ENCODE measurements around the gene HES4. TPM values are rescaled to one million over a fixed set of nuclear protein-coding genes. Genes with fewer than 3 reads are reported as not detected.
A peak's percentile ranks its signal among the peaks of the same experiment; 100 is the strongest.
"Not testable (repeated sequence)": the region's sequence is repeated elsewhere in the genome, so short reads cannot be mapped to it uniquely, and the experiment has no call there.

Gene HES4
- total RNA-seq, 2 experiments from 2014 or later, result 1.7 to 2.0 TPM

DNA sequence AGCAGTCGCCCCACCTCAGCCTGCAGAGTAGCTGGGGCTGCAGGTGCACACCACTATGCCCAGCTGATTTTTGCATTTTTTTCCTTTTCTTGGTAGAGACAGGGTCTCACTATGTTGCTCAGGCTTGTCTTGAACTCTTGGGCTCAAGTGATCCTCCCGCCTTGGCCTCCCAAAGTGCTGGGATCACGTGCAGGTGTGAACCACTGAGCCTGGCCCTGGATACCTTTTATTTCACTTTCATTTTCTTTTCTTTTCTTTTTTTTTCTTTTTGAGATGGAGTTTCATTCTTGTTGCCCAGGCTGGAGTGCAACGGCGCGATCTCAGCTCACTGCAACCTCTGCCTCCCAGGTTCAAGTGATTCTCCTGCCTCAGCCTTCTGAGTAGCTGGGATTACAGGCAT, 8.6 kb downstream of the HES4 start:
- intact Hi-C loops (cut with micrococcal nuclease); H3K4me3 Mint-ChIP-seq; H3K9me3 Mint-ChIP-seq; H3K36me3 Mint-ChIP-seq; DNase-seq; H3K27ac Mint-ChIP-seq: not testable (repeated sequence)
- H3K27me3 Mint-ChIP-seq, result peaks cover 39% of the 10 kb centered on the region
- peaks cover 20% of the 10 kb centered on the region for H3K4me1 Mint-ChIP-seq (ENCODE audit: low read depth)
- POLR2A ChIA-PET, result interaction anchor here (0.8 kb wide), 1 partner anchor 68 kb away, joined by 3 read pairs; no protein-coding TSS in a partner anchor
- CTCF ChIA-PET, result interaction anchor here (0.7 to 4.1 kb wide), 2 partner anchors 11 to 310 kb away, joined by 3 to 20 read pairs; no protein-coding TSS in a partner anchor

GRCh38 chr1:988061-988460, 11.8 kb downstream of the HES4 start:
- H3K36me3 Mint-ChIP-seq; POLR2A ChIA-PET; H3K27ac Mint-ChIP-seq; H3K9me3 Mint-ChIP-seq; DNase-seq; intact Hi-C loops (cut with micrococcal nuclease); H3K4me3 Mint-ChIP-seq: not testable (repeated sequence)
- H3K4me1 Mint-ChIP-seq (ENCODE audit: low read depth), result peaks cover 17% of the 10 kb centered on the region
- CTCF ChIA-PET, result interaction anchor here (1.9 kb wide), 1 partner anchor 14 kb away, joined by 6 read pairs; no protein-coding TSS in a partner anchor
- peaks cover 38% of the 10 kb centered on the region for H3K27me3 Mint-ChIP-seq

DNA sequence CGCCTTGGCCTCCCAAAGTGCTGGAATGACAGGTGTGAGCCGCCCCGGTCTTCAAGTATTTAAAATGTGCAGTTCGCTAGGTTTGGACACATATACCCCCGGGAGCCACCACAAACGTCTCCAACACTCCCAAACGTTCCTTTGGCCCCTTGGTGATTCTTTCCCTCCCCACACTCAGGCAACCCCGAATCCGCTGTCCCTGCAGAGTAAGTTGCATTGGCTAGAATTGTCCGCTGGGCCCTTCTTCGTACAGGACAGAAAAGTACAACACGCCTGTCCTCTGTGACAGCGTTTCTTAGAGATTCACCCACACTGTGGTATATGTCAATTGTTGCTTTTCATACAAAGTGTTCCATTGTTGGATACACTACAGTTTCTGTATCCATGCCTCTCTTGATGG, 14.8 kb downstream of the HES4 start:
- CTCF ChIA-PET, result interaction anchor here (0.6 to 5.0 kb wide), 16 partner anchors 9 to 387 kb away, joined by 3 to 55 read pairs (median 7); partner anchors contain the start of gene ISG15
- no peak overlapping the region for H3K27ac Mint-ChIP-seq
- H3K9me3 Mint-ChIP-seq, result no peaks in the 10 kb centered on the region
- POLR2A ChIA-PET, result interaction anchor here (1.9 kb wide), 1 partner anchor 77 kb away, joined by 4 read pairs; no protein-coding TSS in a partner anchor
- H3K4me1 Mint-ChIP-seq (ENCODE audit: low read depth), result peaks cover 5% of the 10 kb centered on the region
- peaks cover 33% of the 10 kb centered on the region for H3K27me3 Mint-ChIP-seq
- H3K36me3 Mint-ChIP-seq, result no peaks in the 10 kb centered on the region
- H3K4me3 Mint-ChIP-seq, result no peak overlapping the region
- intact Hi-C loops (cut with micrococcal nuclease), result no loop called here
- DNase-seq, result no peak

DNA sequence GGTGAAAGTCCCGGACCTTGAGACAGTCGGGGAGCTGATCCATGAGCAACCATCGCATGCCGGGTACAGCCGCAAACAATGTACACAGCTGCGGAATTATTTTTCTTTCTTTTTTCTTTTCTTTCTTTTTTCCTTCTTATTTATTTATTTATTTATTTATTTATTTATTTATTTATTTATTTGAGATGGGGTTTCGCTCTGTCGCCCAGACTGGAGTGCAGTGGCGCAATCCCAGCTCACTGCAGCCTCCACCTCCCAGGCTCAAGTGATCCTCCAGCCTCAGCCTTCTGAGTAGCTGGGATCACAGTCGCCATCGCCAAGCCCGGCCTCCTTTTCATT, 15.5 kb downstream of the HES4 start:
- DNase-seq, result no peak
- no peaks in the 10 kb centered on the region for H3K36me3 Mint-ChIP-seq
- intact Hi-C loops (cut with micrococcal nuclease), result no loop called here
- CTCF ChIA-PET, result interaction anchor here (0.6 to 5.0 kb wide), 28 partner anchors 8 to 388 kb away, joined by 3 to 55 read pairs (median 5); partner anchors contain the start of genes HES4, ISG15, NOC2L and PLEKHN1
- no peak overlapping the region for H3K27ac Mint-ChIP-seq
- POLR2A ChIA-PET, result interaction anchor here (1.9 kb wide), 1 partner anchor 78 kb away, joined by 4 read pairs; no protein-coding TSS in a partner anchor
- H3K27me3 Mint-ChIP-seq, result peaks cover 28% of the 10 kb centered on the region
- no peak overlapping the region for H3K4me3 Mint-ChIP-seq
- H3K9me3 Mint-ChIP-seq, result no peaks in the 10 kb centered on the region
- H3K4me1 Mint-ChIP-seq (ENCODE audit: low read depth), result peaks cover 5% of the 10 kb centered on the region

DNA sequence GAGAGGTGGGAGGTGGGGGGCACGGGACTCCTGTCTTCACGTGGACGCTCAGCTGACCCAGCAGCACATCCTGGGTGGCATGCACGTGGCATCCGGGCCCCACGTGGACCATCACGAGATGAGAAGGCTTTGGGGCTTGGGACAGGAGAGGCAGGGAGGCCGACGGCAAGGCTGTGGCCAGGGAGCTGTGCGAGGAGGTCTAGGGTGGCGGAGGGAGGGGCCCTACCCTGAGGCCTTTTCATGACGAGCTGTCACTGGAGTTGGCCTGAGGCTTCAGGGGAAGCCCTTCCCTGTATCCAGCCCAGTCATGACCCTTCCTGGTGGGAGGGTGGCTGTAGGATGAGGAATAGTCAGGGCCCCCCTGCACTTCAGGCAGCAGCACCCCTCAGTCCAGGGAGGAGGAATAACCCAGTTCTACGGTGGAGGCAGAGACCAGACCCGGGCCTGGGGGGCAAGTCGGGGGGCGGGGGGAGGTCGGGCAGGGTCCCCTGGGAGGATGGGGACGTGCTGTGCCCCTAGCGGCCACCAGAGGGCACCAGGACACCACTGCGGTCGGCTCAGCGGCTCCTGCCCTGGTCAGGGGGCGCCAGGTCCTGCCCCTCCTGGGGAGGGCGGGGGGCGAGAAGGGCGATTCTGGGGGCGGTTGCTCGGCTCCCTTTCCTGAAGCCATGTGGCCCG, 16.0 kb downstream of the HES4 start:
- Mint-ChIP-seq H3K4me3 (no peak overlapping the region), H3K9me3 (no peaks in the 10 kb centered on the region), H3K4me1 (ENCODE audit: low read depth) (peaks cover 5% of the 10 kb centered on the region), H3K27ac (no peak overlapping the region), H3K36me3 (no peaks in the 10 kb centered on the region), H3K27me3 (peaks cover 25% of the 10 kb centered on the region)
- ChIA-PET CTCF (interaction anchor here (0.7 to 5.0 kb wide), 32 partner anchors 8 to 388 kb away, joined by 3 to 55 read pairs (median 5); partner anchors contain the start of genes HES4, ISG15, NOC2L and PLEKHN1), POLR2A (no interaction called here)
- intact Hi-C loops (cut with micrococcal nuclease), result no loop called here
- peak; percentile 73 for DNase-seq

GRCh38 chr1:982765-983436, 17.0 kb downstream of the HES4 start:
- intact Hi-C loops (cut with micrococcal nuclease), result no loop called here
- ChIA-PET CTCF (interaction anchor here (1.0 to 5.0 kb wide), 13 partner anchors 9 to 307 kb away, joined by 3 to 55 read pairs (median 6); partner anchors contain the start of gene PLEKHN1), POLR2A (no interaction called here)
- DNase-seq, result no peak
- H3K36me3 Mint-ChIP-seq, result no peaks in the 10 kb centered on the region
- H3K9me3 Mint-ChIP-seq, result no peaks in the 10 kb centered on the region
- peaks cover 3% of the 10 kb centered on the region for H3K4me1 Mint-ChIP-seq (ENCODE audit: low read depth)
- peaks cover 23% of the 10 kb centered on the region for H3K27me3 Mint-ChIP-seq
- no peak overlapping the region for H3K4me3 Mint-ChIP-seq
- H3K27ac Mint-ChIP-seq, result no peak overlapping the region

DNA sequence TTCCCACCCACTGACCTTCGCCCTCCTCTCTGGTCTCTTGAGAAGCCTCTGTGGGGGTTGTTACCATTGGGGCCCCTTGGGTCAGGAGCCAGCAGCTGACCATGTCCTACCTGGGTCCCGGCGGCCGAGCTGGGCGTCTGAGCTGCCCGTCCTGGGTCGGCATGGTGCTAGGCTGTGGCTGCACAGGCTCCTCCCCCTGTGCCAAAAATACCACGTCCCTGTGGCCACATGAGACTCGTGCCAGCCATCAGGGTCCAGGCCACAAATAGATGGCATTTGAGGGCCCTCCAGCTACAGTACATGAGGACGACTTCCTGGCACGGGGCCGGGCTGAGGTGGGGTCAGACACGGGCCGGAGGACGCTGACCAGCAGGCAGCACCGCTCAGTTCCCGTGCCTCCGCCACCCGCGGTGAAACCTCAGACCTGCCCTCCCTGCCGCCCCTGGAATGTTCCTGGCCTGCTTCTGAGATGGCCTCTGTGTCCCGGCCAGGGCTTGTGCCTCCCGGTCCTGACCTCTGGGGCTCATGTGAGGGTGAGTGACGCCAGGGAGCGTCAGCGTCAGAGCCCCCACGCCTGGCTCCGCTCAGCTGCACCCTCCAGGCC, 17.8 kb downstream of the HES4 start, which contains the start of gene PERM1:
Gene PERM1, minus strand, starts transcription at position 139 of the 604 bp plus-strand sequence. CDS start 1,064 bp downstream, outside the sequence.
- CTCF ChIA-PET, result interaction anchor here (1.6 to 5.0 kb wide), 6 partner anchors 15 to 308 kb away, joined by 3 to 55 read pairs (median 12); no protein-coding TSS in a partner anchor
- Mint-ChIP-seq H3K9me3 (no peaks in the 10 kb centered on the region), H3K27me3 (peaks cover 23% of the 10 kb centered on the region), H3K4me1 (ENCODE audit: low read depth) (peaks cover 3% of the 10 kb centered on the region), H3K27ac (no peak within 1 kb of the TSS), H3K36me3 (no peaks in the 10 kb centered on the region), H3K4me3 (no peak within 1 kb of the TSS)
- POLR2A ChIA-PET, result no interaction called here
- intact Hi-C loops (cut with micrococcal nuclease), result no loop called here
- DNase-seq, result no peak

GRCh38 chr1:981491-981954, 18.4 kb downstream of the HES4 start:
- no peaks in the 10 kb centered on the region for H3K9me3 Mint-ChIP-seq
- no peak overlapping the region for H3K27ac Mint-ChIP-seq
- no peaks in the 10 kb centered on the region for H3K36me3 Mint-ChIP-seq
- ChIA-PET POLR2A (no interaction called here), CTCF (interaction anchor here (1.3 to 5.0 kb wide), 3 partner anchors 20 to 309 kb away, joined by 3 to 55 read pairs (median 4); no protein-coding TSS in a partner anchor)
- no peak for DNase-seq
- H3K27me3 Mint-ChIP-seq, result peaks cover 23% of the 10 kb centered on the region
- H3K4me1 Mint-ChIP-seq (ENCODE audit: low read depth), result peaks cover 3% of the 10 kb centered on the region
- no peak overlapping the region for H3K4me3 Mint-ChIP-seq
- intact Hi-C loops (cut with micrococcal nuclease), result no loop called here

DNA sequence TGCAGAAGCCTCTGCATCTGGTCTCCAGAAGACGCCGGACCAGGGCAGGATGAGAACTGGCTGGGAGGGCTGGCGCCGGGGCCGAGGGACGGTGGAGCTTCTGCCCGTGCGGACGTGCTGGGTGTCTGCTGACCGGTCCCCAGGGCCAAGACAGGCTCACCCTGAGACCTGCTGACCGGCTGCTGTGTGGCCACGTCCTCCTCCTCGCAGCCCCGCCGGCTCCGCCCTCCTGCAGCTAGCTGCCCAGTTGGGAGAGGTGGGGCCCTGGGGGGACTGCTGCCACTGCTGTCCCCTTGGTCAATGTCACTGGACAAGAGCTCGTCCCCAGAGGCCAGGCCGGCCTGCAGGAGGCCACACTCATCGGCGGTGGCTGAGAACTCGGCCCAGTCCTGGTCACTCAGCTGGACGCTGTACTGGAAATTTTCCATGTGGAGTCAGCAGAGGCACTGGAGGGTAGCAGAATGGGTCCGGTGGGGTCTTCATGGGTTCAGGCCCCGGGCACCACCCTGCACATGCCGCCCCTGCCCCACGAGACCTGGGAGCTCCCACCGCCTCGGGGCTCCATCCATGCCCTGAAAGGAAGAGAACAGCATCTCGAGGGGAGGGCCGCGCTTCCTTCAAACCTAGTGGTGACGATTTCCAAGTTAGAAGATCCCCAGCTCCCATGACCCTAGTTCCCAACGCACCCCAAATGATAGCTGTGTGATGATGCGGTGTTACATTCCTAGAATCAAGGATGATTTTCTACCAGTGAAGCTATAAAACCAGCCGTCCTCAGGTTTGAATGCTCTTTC, 19.1 kb downstream of the HES4 start:
- POLR2A ChIA-PET, result interaction anchor here (1.0 kb wide), 1 partner anchor 14 kb away, joined by 3 read pairs; no protein-coding TSS in a partner anchor
- intact Hi-C loops (cut with micrococcal nuclease), result no loop called here
- no peaks in the 10 kb centered on the region for H3K36me3 Mint-ChIP-seq

GRCh38 chr1:980137-980571, 19.7 kb downstream of the HES4 start:
- peaks cover 8% of the 10 kb centered on the region for H3K4me1 Mint-ChIP-seq (ENCODE audit: low read depth)
- H3K36me3 Mint-ChIP-seq, result no peaks in the 10 kb centered on the region
- intact Hi-C loops (cut with micrococcal nuclease), result no loop called here
- no peak for DNase-seq
- POLR2A ChIA-PET, result interaction anchor here (1.0 kb wide), 1 partner anchor 14 kb away, joined by 3 read pairs; no protein-coding TSS in a partner anchor
- CTCF ChIA-PET, result interaction anchor here (0.9 to 5.0 kb wide), 3 partner anchors 9 to 84 kb away, joined by 3 to 55 read pairs (median 4); no protein-coding TSS in a partner anchor
- no peak overlapping the region for H3K27ac Mint-ChIP-seq
- no peaks in the 10 kb centered on the region for H3K9me3 Mint-ChIP-seq
- no peak overlapping the region for H3K4me3 Mint-ChIP-seq
- H3K27me3 Mint-ChIP-seq, result peaks cover 20% of the 10 kb centered on the region

More for the DNA sequence above, 19.1 kb downstream of the HES4 start:
- peaks cover 22% of the 10 kb centered on the region for H3K27me3 Mint-ChIP-seq
- DNase-seq, result no peak
- H3K27ac Mint-ChIP-seq, result no peak overlapping the region
- CTCF ChIA-PET, result interaction anchor here (0.9 to 5.0 kb wide), 3 partner anchors 9 to 83 kb away, joined by 3 to 55 read pairs (median 4); no protein-coding TSS in a partner anchor
- H3K9me3 Mint-ChIP-seq, result no peaks in the 10 kb centered on the region
- H3K4me1 Mint-ChIP-seq (ENCODE audit: low read depth), result peaks cover 4% of the 10 kb centered on the region
- no peak overlapping the region for H3K4me3 Mint-ChIP-seq

GRCh38 chr1:979744-980072, 20.2 kb downstream of the HES4 start:
- Mint-ChIP-seq H3K9me3 (no peaks in the 10 kb centered on the region), H3K4me1 (ENCODE audit: low read depth) (peaks cover 8% of the 10 kb centered on the region), H3K27me3 (peaks cover 20% of the 10 kb centered on the region), H3K27ac (no peak overlapping the region), H3K4me3 (no peak overlapping the region), H3K36me3 (no peaks in the 10 kb centered on the region)
- DNase-seq, result no peak
- ChIA-PET POLR2A (interaction anchor here (1.0 kb wide), 1 partner anchor 15 kb away, joined by 3 read pairs; no protein-coding TSS in a partner anchor), CTCF (no interaction called here)
- intact Hi-C loops (cut with micrococcal nuclease), result no loop called here
